H9 (cell line): ENCODE measurements around the gene UTP18. TPM values are rescaled to one million over a fixed set of nuclear protein-coding genes. Genes with fewer than 3 reads are reported as not detected.
"Not testable (repeated sequence)": the region's sequence is repeated elsewhere in the genome, so short reads cannot be mapped to it uniquely, and the experiment has no call there.

Experiments
- DNase-seq: peaks from one replicate; pipeline ENCODE4 v3.0.0-alpha.2; 2017
- H2AFZ ChIP-seq: one replicate; pipeline ENCODE4 v1.6.1; 2013; ENCODE audit warnings: mild to moderate bottlenecking, low read length, control low read depth, moderate library complexity
- H2AK5ac ChIP-seq: 2 replicates; pipeline ENCODE4 v1.6.1; 2013; ENCODE audit warnings: low read length, control low read depth, mixed read lengths; ENCODE audit not compliant: insufficient read length
- H2BK120ac ChIP-seq: one replicate; pipeline ENCODE4 v1.6.1; 2013; ENCODE audit warnings: low read depth, mild to moderate bottlenecking, low read length, control low read depth, inconsistent platforms; ENCODE audit not compliant: poor library complexity, severe bottlenecking
- H2BK12ac ChIP-seq: 2 replicates; pipeline ENCODE4 v1.6.1; 2013; ENCODE audit warnings: low read length, control low read depth, mixed read lengths, low read depth; ENCODE audit not compliant: insufficient read length
- H2BK15ac ChIP-seq: 2 replicates; pipeline ENCODE4 v1.6.1; 2013; ENCODE audit warnings: low read depth, low read length, control low read depth
- H2BK20ac ChIP-seq: one replicate; pipeline ENCODE4 v1.6.1; 2013; ENCODE audit warnings: low read depth, mild to moderate bottlenecking, low read length, control low read depth, inconsistent platforms; ENCODE audit not compliant: poor library complexity, severe bottlenecking
- H2BK5ac ChIP-seq: 2 replicates; pipeline ENCODE4 v1.6.1; 2013; ENCODE audit warnings: low read length, control low read depth, mixed read lengths; ENCODE audit not compliant: insufficient read length
- H3K14ac ChIP-seq: 2 replicates; pipeline ENCODE4 v1.6.1; 2013; ENCODE audit warnings: low read length, control low read depth; ENCODE audit not compliant: insufficient read depth
- H3K18ac ChIP-seq: 2 replicates; pipeline ENCODE4 v1.6.1; 2013; ENCODE audit warnings: low read depth, mild to moderate bottlenecking, mixed read lengths, low read length, control low read depth; ENCODE audit not compliant: insufficient read length
- H3K23ac ChIP-seq: 2 replicates; pipeline ENCODE4 v1.6.1; 2013; ENCODE audit warnings: low read length, control low read depth, mixed read lengths, low read depth; ENCODE audit not compliant: insufficient read length
- H3K23me2 ChIP-seq: 2 replicates; pipeline ENCODE4 v1.6.1; 2013; ENCODE audit warnings: low read depth, mild to moderate bottlenecking, mixed read lengths, low read length, control low read depth; ENCODE audit not compliant: insufficient read length, poor library complexity, severe bottlenecking
- H3K27ac ChIP-seq: 2 replicates; pipeline ENCODE4 v1.5.1; 2013; ENCODE audit warnings: low read length, control low read depth, mixed read lengths, low read depth; ENCODE audit not compliant: insufficient read length
- H3K27me3 ChIP-seq: 2 replicates; pipeline ENCODE4 v1.6.1; 2013; ENCODE audit warnings: low read length, control low read depth, inconsistent platforms; ENCODE audit not compliant: insufficient read depth
- H3K4ac ChIP-seq: 2 replicates; pipeline ENCODE4 v1.6.1; 2013; ENCODE audit warnings: low read depth, mild to moderate bottlenecking, control low read depth, inconsistent platforms, low read length, moderate library complexity
- H3K4me1 ChIP-seq: 2 replicates; pipeline ENCODE4 v1.6.1; 2013; ENCODE audit warnings: low read length, control low read depth, inconsistent platforms; ENCODE audit not compliant: insufficient read depth
- H3K4me2 ChIP-seq: 2 replicates; pipeline ENCODE4 v1.6.1; 2013; ENCODE audit warnings: low read length, control low read depth, mixed read lengths; ENCODE audit not compliant: insufficient read length, insufficient read depth
- H3K56ac ChIP-seq: 2 replicates; pipeline ENCODE4 v1.6.1; 2013; ENCODE audit warnings: low read depth, mild to moderate bottlenecking, mixed read lengths, low read length, control low read depth; ENCODE audit not compliant: insufficient read length
- H3K79me1 ChIP-seq: 2 replicates; pipeline ENCODE4 v1.6.1; 2013; ENCODE audit warnings: low read depth, mild to moderate bottlenecking, moderate library complexity, low read length, control low read depth, inconsistent platforms; ENCODE audit not compliant: insufficient read depth, poor library complexity, severe bottlenecking
- H3K79me2 ChIP-seq: 2 replicates; pipeline ENCODE4 v1.6.1; 2013; ENCODE audit warnings: low read length, control low read depth, inconsistent platforms; ENCODE audit not compliant: insufficient read depth
- H3K9ac ChIP-seq: 2 replicates; pipeline ENCODE4 v1.6.1; 2013; ENCODE audit warnings: low read length, control low read depth, mixed read lengths; ENCODE audit not compliant: insufficient read length; ENCODE audit errors: extremely low read depth
- H3K9me3 ChIP-seq: one replicate; pipeline ENCODE4 v1.6.1; 2013; ENCODE audit warnings: low read depth, low read length, inconsistent platforms; ENCODE audit not compliant: control insufficient read depth
- H3T11ph ChIP-seq: one replicate; pipeline ENCODE4 v1.6.1; 2013; ENCODE audit warnings: mild to moderate bottlenecking, low read length, control low read depth, inconsistent platforms
- H4K20me1 ChIP-seq: one replicate; pipeline ENCODE4 v1.6.1; 2013; ENCODE audit not compliant: control insufficient read depth, insufficient read length, insufficient read depth
- H4K5ac ChIP-seq: 2 replicates; pipeline ENCODE4 v1.6.1; 2013; ENCODE audit warnings: low read depth, mild to moderate bottlenecking, mixed read lengths, low read length, control low read depth; ENCODE audit not compliant: insufficient read length
- H4K8ac ChIP-seq: replicated peaks from 2 replicates; pipeline ENCODE4 v1.6.1; 2013; ENCODE audit warnings: low read length, control low read depth, mixed read lengths, low read depth; ENCODE audit not compliant: insufficient read length
- H4K91ac ChIP-seq: 2 replicates; pipeline ENCODE4 v1.6.1; 2013; ENCODE audit warnings: low read depth, mild to moderate bottlenecking, moderate library complexity, mixed read lengths, low read length, control low read depth; ENCODE audit not compliant: insufficient read length
- H3K27ac Mint-ChIP-seq, 3 experiments: 2 replicates in 2 of 3; 3 replicates in 1 of 3; pipeline ENCODE4 v1.8.0; 2020 to 2021; ENCODE audit warnings: mixed read lengths in 3 of 3, mild to moderate bottlenecking in 1 of 3, moderate library complexity in 1 of 3
- H3K27me3 Mint-ChIP-seq: 2 replicates; pipeline ENCODE4 v1.8.0; 2021; ENCODE audit warnings: low read depth, mild to moderate bottlenecking, moderate library complexity, mixed read lengths
- H3K36me3 Mint-ChIP-seq, 3 experiments: 2 replicates in 2 of 3; 3 replicates in 1 of 3; pipeline ENCODE4 v1.8.0; 2020 to 2021; ENCODE audit warnings: low read depth in 3 of 3, mixed read lengths in 3 of 3; ENCODE audit not compliant: insufficient read depth in 1 of 3
- H3K4me1 Mint-ChIP-seq, 2 experiments: 2 replicates each; pipeline ENCODE4 v1.8.0; 2020; ENCODE audit warnings: mixed read lengths in 2 of 2
- H3K4me3 Mint-ChIP-seq, 2 experiments: 2 replicates in 1 of 2; 3 replicates in 1 of 2; pipeline ENCODE4 v1.8.0; 2020 to 2021; ENCODE audit warnings: mild to moderate bottlenecking in 2 of 2, mixed read lengths in 2 of 2, moderate library complexity in 1 of 2
- H3K9me3 Mint-ChIP-seq, 2 experiments: 2 replicates in 1 of 2; 3 replicates in 1 of 2; pipeline ENCODE4 v1.8.0; 2020; ENCODE audit warnings: mild to moderate bottlenecking in 2 of 2, mixed read lengths in 2 of 2, moderate library complexity in 1 of 2
- WGBS: extraction: QIAGEN DNeasy Blood & Tissue Kit; methylation state at CpG from one replicate; pipeline ENCODE4 v1.1.7; 2013; ENCODE audit warnings: missing lambda C conversion rate, low lambda C conversion rate, mixed read lengths; ENCODE audit not compliant: insufficient read length; ENCODE audit errors: extremely low coverage; 5-methylcytosine and 5-hydroxymethylcytosine counted together
- total RNA-seq: library from RNA; stranded (reverse); gene quantifications from 2 replicates; pipeline ENCODE4 v1.2.1, GENCODE V29; 2021
- TF ChIP-seq, protein P1 (sequence below): fragments of 200-600 bp; sonication (generic); conservative IDR thresholded peaks from 3 replicates; pipeline ENCODE4 v1.8.0; 2021; ENCODE audit warnings: antibody characterized with exemption, mild to moderate bottlenecking

UTP18 gene
- total RNA-seq, 1 experiment from 2014 or later, result 79.5 TPM

DNA sequence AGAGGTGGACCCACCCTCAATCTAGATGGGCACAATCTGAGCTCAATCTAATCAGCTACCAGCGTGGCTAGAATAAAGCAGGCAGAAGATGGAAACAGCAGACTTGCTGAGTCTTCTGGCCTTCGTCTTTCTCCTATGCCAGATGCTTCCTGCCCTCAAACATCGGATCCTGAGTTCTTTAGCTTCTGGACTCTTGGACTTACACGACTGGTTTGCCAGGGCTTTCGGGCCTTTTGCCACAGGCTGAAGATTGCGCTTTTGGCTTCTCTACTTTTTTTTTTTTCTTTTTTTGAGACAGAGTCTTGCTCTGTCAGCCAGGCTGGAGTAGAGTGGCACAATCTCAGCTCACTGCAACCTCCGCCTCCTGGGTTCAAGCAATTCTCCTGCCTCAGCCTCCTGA lies 65.1 kb downstream of the UTP18 start:
- Histone ChIP-seq H2BK15ac (no peak overlapping the region), H3K23me2 (no peaks in the 10 kb centered on the region), H2BK12ac (no peak overlapping the region), H3K4ac (no peak overlapping the region), H4K5ac (no peak overlapping the region), H3K9me3 (no peaks in the 10 kb centered on the region), H3K18ac (no peak overlapping the region), H2BK5ac (no peak overlapping the region), H2BK120ac (no peak overlapping the region), H3K56ac (no peak overlapping the region), H3K27me3 (no peaks in the 10 kb centered on the region), H4K91ac (no peak overlapping the region), H2AK5ac (no peak overlapping the region), H3K79me1 (no peaks in the 10 kb centered on the region), H4K20me1 (no peaks in the 10 kb centered on the region), H3T11ph (no peak overlapping the region), H3K14ac (no peak overlapping the region), H3K27ac (no peak overlapping the region), H2AFZ (no peak overlapping the region), H2BK20ac (no peak overlapping the region), H3K4me2 (no peak overlapping the region), H3K4me1 (no peaks in the 10 kb centered on the region), H3K9ac (no peak overlapping the region), H4K8ac (no peak overlapping the region), H3K23ac (no peak overlapping the region), H3K79me2 (no peaks in the 10 kb centered on the region)
- Mint-ChIP-seq H3K27ac (no peak overlapping the region), H3K4me3 (no peak overlapping the region), H3K36me3 (peaks cover 0 to 1% (median 0%) of the 10 kb centered on the region in 3 experiments; a peak in 2 of 7 replicates), H3K9me3 (peaks cover 5 to 11% of the 10 kb centered on the region in 2 experiments; a peak in 3 of 5 replicates), H3K4me1 (peaks cover 0 to 4% of the 10 kb centered on the region in 2 experiments; a peak in 1 of 4 replicates), H3K27me3 (no peaks in the 10 kb centered on the region; the same call in 1 of the 2 replicates)
- DNase-seq, result no peak
- TF ChIP-seq, protein P1, sequence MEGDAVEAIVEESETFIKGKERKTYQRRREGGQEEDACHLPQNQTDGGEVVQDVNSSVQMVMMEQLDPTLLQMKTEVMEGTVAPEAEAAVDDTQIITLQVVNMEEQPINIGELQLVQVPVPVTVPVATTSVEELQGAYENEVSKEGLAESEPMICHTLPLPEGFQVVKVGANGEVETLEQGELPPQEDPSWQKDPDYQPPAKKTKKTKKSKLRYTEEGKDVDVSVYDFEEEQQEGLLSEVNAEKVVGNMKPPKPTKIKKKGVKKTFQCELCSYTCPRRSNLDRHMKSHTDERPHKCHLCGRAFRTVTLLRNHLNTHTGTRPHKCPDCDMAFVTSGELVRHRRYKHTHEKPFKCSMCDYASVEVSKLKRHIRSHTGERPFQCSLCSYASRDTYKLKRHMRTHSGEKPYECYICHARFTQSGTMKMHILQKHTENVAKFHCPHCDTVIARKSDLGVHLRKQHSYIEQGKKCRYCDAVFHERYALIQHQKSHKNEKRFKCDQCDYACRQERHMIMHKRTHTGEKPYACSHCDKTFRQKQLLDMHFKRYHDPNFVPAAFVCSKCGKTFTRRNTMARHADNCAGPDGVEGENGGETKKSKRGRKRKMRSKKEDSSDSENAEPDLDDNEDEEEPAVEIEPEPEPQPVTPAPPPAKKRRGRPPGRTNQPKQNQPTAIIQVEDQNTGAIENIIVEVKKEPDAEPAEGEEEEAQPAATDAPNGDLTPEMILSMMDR, result no peak
- WGBS, result no CpG with 5 or more reads among the region's 7 CpGs

DNA sequence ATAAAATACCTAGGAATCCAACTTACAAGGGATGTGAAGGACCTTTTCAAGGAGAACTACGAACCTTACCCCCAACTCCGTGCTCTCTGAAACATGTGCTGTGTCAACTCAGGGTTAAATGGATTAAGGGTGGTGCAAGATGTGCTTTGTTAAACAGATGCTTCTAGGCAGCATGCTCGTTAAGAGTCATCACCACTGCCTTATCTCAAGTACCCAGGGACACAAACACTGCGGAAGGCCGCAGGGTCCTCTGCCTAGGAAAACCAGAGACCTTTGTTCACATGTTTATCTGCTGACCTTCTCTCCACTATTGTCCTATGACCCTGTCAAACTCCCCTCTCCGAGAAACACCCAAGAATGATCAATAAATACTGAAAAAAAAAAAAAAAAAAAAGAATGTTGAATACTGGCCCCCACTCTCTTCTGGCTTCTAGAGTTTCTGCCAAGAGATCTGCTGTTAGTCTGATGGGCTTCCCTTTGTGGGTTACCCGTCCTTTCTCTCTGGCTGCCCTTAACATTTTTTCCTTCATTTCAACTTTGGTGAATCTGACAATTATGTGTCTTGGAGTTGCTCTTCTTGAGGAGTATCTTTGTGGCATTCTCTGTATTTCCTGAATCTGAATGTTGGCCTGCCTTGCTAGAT lies 70.6 kb downstream of the UTP18 start:
- H3K79me1 ChIP-seq, H3K18ac ChIP-seq, H3T11ph ChIP-seq, H2AK5ac ChIP-seq, H3K27ac Mint-ChIP-seq, H3K4me1 Mint-ChIP-seq, H3K4me2 ChIP-seq, H3K23me2 ChIP-seq, H4K20me1 ChIP-seq, H2BK15ac ChIP-seq, H3K9ac ChIP-seq, H2BK12ac ChIP-seq, H2AFZ ChIP-seq, H3K27ac ChIP-seq, H4K5ac ChIP-seq, H2BK20ac ChIP-seq, H4K91ac ChIP-seq, H3K23ac ChIP-seq, H3K14ac ChIP-seq, H3K4ac ChIP-seq, H3K27me3 Mint-ChIP-seq, H3K56ac ChIP-seq, H2BK120ac ChIP-seq, H3K9me3 ChIP-seq, H3K4me1 ChIP-seq, H2BK5ac ChIP-seq, DNase-seq, H3K4me3 Mint-ChIP-seq, H3K36me3 Mint-ChIP-seq, H3K79me2 ChIP-seq, H3K27me3 ChIP-seq, H4K8ac ChIP-seq: not testable (repeated sequence)
- WGBS, result no CpG with 5 or more reads among the region's 7 CpGs
- peaks cover 15 to 19% of the 10 kb centered on the region in 2 experiments for H3K9me3 Mint-ChIP-seq
